ENCODE data around the gene THRB.

THRB gene

GRCh38 chr3:24158761-24159454 is 335.7 kb downstream of the THRB start:
- H3K36me3 ChIP-seq, result no peaks in the 10 kb centered on the region
- no peaks in the 10 kb centered on the region for H3K9me3 ChIP-seq
- TF ChIP-seq CTCF (IDR thresholded peaks at IDR 0.05; ENCODE audit: low read depth, low read length), result no peak
- no peaks in the 10 kb centered on the region for H3K27me3 ChIP-seq
- DNase-seq, result no peak
- H3K4me3 ChIP-seq (ENCODE audit: low read depth, low read length), result no peak overlapping the region
- H3K4me1 ChIP-seq, result no peaks in the 10 kb centered on the region

GRCh38 chr3:24157106-24157505 is 337.5 kb downstream of the THRB start:
- no peaks in the 10 kb centered on the region for H3K27me3 ChIP-seq
- no peak for TF ChIP-seq CTCF (IDR thresholded peaks at IDR 0.05; ENCODE audit: low read depth, low read length)
- no peaks in the 10 kb centered on the region for H3K36me3 ChIP-seq
- DNase-seq, result no peak
- no peaks in the 10 kb centered on the region for H3K4me1 ChIP-seq
- H3K4me3 ChIP-seq (ENCODE audit: low read depth, low read length), result no peak overlapping the region
- no peaks in the 10 kb centered on the region for H3K9me3 ChIP-seq

- Histone ChIP-seq H3K4me1 (no peaks in the 10 kb centered on the region), H3K4me3 (ENCODE audit: low read depth, low read length) (no peak overlapping the region), H3K27me3 (no peaks in the 10 kb centered on the region), H3K9me3 (no peaks in the 10 kb centered on the region), H3K36me3 (no peaks in the 10 kb centered on the region)
- no peak for DNase-seq
- TF ChIP-seq CTCF (IDR thresholded peaks at IDR 0.05; ENCODE audit: low read depth, low read length), result no peak
These were observed 338.2 kb downstream of the THRB start for GRCh38 chr3:24156466-24156865.

GRCh38 chr3:24155276-24155675 is 339.4 kb downstream of the THRB start:
- no peak for DNase-seq
- no peak for TF ChIP-seq CTCF (IDR thresholded peaks at IDR 0.05; ENCODE audit: low read depth, low read length)
- H3K4me3 ChIP-seq (ENCODE audit: low read depth, low read length), result no peak overlapping the region
- no peaks in the 10 kb centered on the region for H3K9me3 ChIP-seq
- no peaks in the 10 kb centered on the region for H3K27me3 ChIP-seq
- no peaks in the 10 kb centered on the region for H3K4me1 ChIP-seq
- no peaks in the 10 kb centered on the region for H3K36me3 ChIP-seq

- H3K27me3 ChIP-seq, result no peaks in the 10 kb centered on the region
- no peak for TF ChIP-seq CTCF (IDR thresholded peaks at IDR 0.05; ENCODE audit: low read depth, low read length)
- no peaks in the 10 kb centered on the region for H3K9me3 ChIP-seq
- H3K36me3 ChIP-seq, result no peaks in the 10 kb centered on the region
- no peak overlapping the region for H3K4me3 ChIP-seq (ENCODE audit: low read depth, low read length)
- no peak for DNase-seq
- H3K4me1 ChIP-seq, result no peaks in the 10 kb centered on the region
These were observed 339.9 kb downstream of the THRB start for GRCh38 chr3:24154781-24155180.

GRCh38 chr3:24154013-24154695 is 340.5 kb downstream of the THRB start:
- no peak overlapping the region for H3K4me3 ChIP-seq (ENCODE audit: low read depth, low read length)
- H3K27me3 ChIP-seq, result no peaks in the 10 kb centered on the region
- no peaks in the 10 kb centered on the region for H3K36me3 ChIP-seq
- no peaks in the 10 kb centered on the region for H3K4me1 ChIP-seq
- H3K9me3 ChIP-seq, result no peaks in the 10 kb centered on the region
- no peak for DNase-seq
- TF ChIP-seq CTCF (IDR thresholded peaks at IDR 0.05; ENCODE audit: low read depth, low read length), result no peak

Measured in BE2C (cell line).